ENCODE measurements around the gene PHYKPL.

GRCh38 chr5:178277346-178277745, 44.7 kb upstream of the PHYKPL start:
- no peak for TF ChIP-seq YEATS4 (CRISPR knock-in tag; IDR thresholded peaks at IDR 0.05; ENCODE audit: borderline replicate concordance)
- no peak for TF ChIP-seq MATR3 (CRISPR knock-in tag; IDR thresholded peaks at IDR 0.05)
- no peak for TF ChIP-seq SMC3 (IDR thresholded peaks at IDR 0.05; ENCODE audit: low read length)
- TF ChIP-seq SOX6 (IDR thresholded peaks at IDR 0.05) = no peak
- TF ChIP-seq SOX6 (CRISPR knock-in tag; IDR thresholded peaks at IDR 0.05) = no peak
- no peak for TF ChIP-seq ETS1 (CRISPR knock-in tag; IDR thresholded peaks at IDR 0.05)
- no peak for TF ChIP-seq E2F1 (CRISPR knock-in tag; IDR thresholded peaks at IDR 0.05)
- no peak for TF ChIP-seq CTCF (CRISPR knock-in tag; IDR thresholded peaks at IDR 0.05)
- TF ChIP-seq SP2 (CRISPR knock-in tag; IDR thresholded peaks at IDR 0.05) = no peak
- TF ChIP-seq THAP8 (CRISPR knock-in tag; IDR thresholded peaks at IDR 0.05; ENCODE audit: borderline replicate concordance) = no peak
- TF ChIP-seq KLF16 (CRISPR knock-in tag; IDR thresholded peaks at IDR 0.05) = no peak
- no peak for TF ChIP-seq RNF219 (CRISPR knock-in tag; IDR thresholded peaks at IDR 0.05)
- TF ChIP-seq PBX2 (CRISPR knock-in tag; IDR thresholded peaks at IDR 0.05) = no peak
